ENCODE measurements around the gene FGF8.
A peak's percentile ranks its signal among the peaks of the same experiment; 100 is the strongest.

FGF8 gene

DNA sequence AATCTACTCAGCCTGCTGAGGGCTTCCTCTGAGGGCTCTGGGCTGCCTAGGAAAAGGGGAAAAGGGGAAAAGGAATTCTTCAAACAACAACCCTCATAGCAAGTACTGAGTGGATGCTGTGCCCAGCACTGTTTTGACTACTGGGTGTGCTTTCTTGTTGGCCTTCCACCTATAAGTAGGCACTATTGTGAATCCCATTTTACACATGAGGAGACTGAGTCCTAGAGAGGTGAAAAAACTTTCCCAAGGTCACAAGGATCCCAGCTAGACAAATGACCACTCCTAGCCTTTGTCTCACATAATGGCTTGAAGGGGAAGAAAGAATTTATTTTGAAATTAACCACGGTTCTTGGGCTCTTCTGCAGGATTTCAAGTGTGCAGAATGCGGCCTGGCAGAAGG, 17.1 kb downstream of the FGF8 start:
- CTCF ChIA-PET, result interaction anchor here (1.0 to 3.0 kb wide), 2 partner anchors 9 to 22 kb away, joined by 3 to 13 read pairs; no protein-coding TSS in a partner anchor
- no peak for DNase-seq (ENCODE audit: extremely low spot score)
- POLR2A ChIA-PET, result no interaction called here
- TF ChIP-seq BHLHE40 (IDR thresholded peaks at IDR 0.05; ENCODE audit: borderline replicate concordance) (no peak), ZNF384 (IDR thresholded peaks at IDR 0.05) (no peak), NFRKB (IDR thresholded peaks at IDR 0.05) (no peak), HDGF (IDR thresholded peaks at IDR 0.05; ENCODE audit: borderline replicate concordance) (no peak), TARDBP (IDR thresholded peaks at IDR 0.05) (no peak), CTBP1 (IDR thresholded peaks at IDR 0.05; ENCODE audit: borderline replicate concordance) (no peak), L3MBTL2 (conservative IDR thresholded peaks at IDR 0.05) (no peak), FOXM1 (IDR thresholded peaks at IDR 0.05; ENCODE audit: borderline replicate concordance) (no peak), FOXK2 (IDR thresholded peaks at IDR 0.05) (no peak), ELF4 (IDR thresholded peaks at IDR 0.05) (no peak)
- TF ChIP-seq, protein P1, sequence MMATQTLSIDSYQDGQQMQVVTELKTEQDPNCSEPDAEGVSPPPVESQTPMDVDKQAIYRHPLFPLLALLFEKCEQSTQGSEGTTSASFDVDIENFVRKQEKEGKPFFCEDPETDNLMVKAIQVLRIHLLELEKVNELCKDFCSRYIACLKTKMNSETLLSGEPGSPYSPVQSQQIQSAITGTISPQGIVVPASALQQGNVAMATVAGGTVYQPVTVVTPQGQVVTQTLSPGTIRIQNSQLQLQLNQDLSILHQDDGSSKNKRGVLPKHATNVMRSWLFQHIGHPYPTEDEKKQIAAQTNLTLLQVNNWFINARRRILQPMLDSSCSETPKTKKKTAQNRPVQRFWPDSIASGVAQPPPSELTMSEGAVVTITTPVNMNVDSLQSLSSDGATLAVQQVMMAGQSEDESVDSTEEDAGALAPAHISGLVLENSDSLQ (IDR thresholded peaks at IDR 0.05), result no peak

DNA sequence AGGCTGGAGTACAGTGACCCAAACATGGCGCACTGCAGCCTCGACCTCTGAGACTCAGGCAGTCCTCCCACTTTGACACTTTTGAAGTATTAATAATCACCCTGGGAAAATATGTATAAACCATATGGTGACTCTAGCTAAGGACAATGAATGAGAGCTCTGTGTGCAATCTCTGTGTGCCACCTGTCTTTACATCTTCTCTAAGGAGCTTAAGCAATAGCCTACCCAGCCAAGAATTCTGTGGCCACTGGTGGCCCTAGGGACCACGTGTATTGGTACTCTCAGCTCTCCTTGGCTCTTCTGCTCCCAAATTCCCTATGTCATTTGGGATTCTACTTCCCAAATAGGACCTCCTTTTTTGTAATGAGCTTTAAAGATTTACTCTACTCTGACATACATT, 23.7 kb downstream of the FGF8 start:
- no peak for TF ChIP-seq ZNF384 (IDR thresholded peaks at IDR 0.05)
- TF ChIP-seq L3MBTL2 (conservative IDR thresholded peaks at IDR 0.05), result no peak
- TF ChIP-seq FOXK2 (IDR thresholded peaks at IDR 0.05), result no peak
- TF ChIP-seq ELF4 (IDR thresholded peaks at IDR 0.05), result no peak
- TF ChIP-seq NFRKB (IDR thresholded peaks at IDR 0.05), result no peak
- TF ChIP-seq SUZ12 (IDR thresholded peaks at IDR 0.05), result no peak
- no peak for TF ChIP-seq LEF1 (IDR thresholded peaks at IDR 0.05; ENCODE audit: borderline replicate concordance)
- no peak for TF ChIP-seq SP1 (IDR thresholded peaks at IDR 0.05)
- TF ChIP-seq FOXM1 (IDR thresholded peaks at IDR 0.05; ENCODE audit: borderline replicate concordance), result no peak
- TF ChIP-seq FOXA1 (IDR thresholded peaks at IDR 0.05), result no peak
- no peak for TF ChIP-seq CTBP1 (IDR thresholded peaks at IDR 0.05; ENCODE audit: borderline replicate concordance)
- TF ChIP-seq, protein P1 (IDR thresholded peaks at IDR 0.05), result no peak
- POLR2A ChIA-PET, result no interaction called here
- no peak for DNase-seq (ENCODE audit: extremely low spot score)
- CTCF ChIA-PET, result interaction anchor here (1.1 kb wide), 1 partner anchor 29 kb away, joined by 3 read pairs; no protein-coding TSS in a partner anchor

DNA sequence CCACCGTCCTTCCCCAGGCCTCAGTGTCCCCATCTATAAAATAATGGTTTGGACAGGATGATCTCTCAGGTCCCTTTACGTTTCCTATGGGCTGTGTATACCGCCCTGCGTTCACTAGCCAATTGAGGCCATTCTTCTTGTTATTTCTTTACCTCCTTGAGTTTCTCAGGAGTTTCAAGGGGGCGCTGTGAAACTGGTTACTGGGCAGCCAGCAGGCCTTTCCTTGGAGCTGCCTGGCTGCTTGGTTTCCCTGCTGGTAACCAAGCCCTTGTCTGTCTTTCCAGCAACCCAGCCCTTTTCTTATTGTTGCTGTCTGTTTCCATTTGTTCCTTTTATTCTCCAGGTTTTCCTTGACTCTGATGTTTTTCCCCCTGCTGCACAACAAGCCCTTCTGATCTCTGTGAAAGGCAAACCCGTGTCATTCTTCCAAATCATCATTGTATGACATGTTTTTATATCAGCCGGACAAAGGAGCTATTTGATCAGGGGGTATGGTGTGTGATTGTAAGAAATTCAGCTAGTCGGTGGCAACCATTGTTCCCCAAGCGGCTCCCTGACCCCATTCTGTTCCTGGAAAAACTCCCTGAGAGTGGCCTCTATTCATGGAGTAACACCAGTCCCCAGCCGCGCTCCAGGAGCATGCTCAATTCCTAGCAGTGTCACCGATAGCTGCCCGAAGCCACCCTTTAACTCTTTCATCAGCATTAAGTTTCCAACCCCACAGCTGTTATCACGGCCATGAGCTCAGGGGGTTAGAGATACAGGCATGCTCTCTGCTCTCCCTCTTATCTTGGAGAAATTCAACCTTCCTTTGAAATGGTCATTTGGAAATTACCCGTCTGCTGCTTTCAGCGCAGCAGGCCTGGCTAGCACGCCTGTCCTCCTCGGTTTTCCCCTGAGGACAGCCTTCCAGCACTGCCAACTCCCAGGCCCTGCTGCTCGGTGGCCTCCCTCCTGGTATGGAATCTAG, 26.6 kb downstream of the FGF8 start:
- CTCF ChIA-PET, result interaction anchor here (0.5 to 1.1 kb wide), 4 partner anchors 9 to 20 kb away, joined by 3 to 5 read pairs (median 4); no protein-coding TSS in a partner anchor
- peak; percentile 68 for DNase-seq (ENCODE audit: extremely low spot score)
- POLR2A ChIA-PET, result interaction anchor here (1.0 kb wide), 1 partner anchor 56 kb away, joined by 3 read pairs; no protein-coding TSS in a partner anchor

DNA sequence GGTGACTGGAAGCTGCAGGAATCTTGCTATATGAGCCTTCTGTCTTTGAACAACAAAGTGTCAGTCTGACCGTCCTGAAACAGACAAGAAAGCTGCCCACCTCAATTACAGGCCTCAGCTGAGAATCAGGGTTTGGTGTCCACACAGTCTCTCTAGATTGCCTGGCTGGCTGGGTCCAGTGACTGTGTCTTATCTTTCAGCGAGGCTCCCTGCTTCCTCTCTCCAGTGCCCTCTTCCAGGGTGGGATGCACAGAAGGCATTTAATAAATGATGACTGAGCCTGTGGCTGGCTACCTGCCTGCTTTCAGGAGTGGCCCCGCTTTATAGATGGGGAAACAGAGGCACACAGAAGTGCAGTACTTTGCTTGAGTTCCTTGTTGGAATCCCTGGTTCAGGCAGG, 27.4 kb downstream of the FGF8 start:
- no peak for DNase-seq (ENCODE audit: extremely low spot score)
- no peak for TF ChIP-seq ELF4 (IDR thresholded peaks at IDR 0.05)
- TF ChIP-seq CTBP1 (IDR thresholded peaks at IDR 0.05; ENCODE audit: borderline replicate concordance), result no peak
- TF ChIP-seq FOXA1 (IDR thresholded peaks at IDR 0.05), result no peak
- ChIA-PET POLR2A (no interaction called here), CTCF (no interaction called here)

More for the DNA sequence above, 26.6 kb downstream of the FGF8 start:
- TF ChIP-seq FOXK2 (IDR thresholded peaks at IDR 0.05), result no peak
- TF ChIP-seq ELF4 (IDR thresholded peaks at IDR 0.05), result no peak
- TF ChIP-seq ARNT (IDR thresholded peaks at IDR 0.05), result no peak
- TF ChIP-seq, protein P1 (IDR thresholded peaks at IDR 0.05), result no peak
- TF ChIP-seq HDGF (IDR thresholded peaks at IDR 0.05; ENCODE audit: borderline replicate concordance), result no peak
- TF ChIP-seq NFRKB (IDR thresholded peaks at IDR 0.05), result no peak
- TF ChIP-seq BHLHE40 (IDR thresholded peaks at IDR 0.05; ENCODE audit: borderline replicate concordance), result no peak

DNA sequence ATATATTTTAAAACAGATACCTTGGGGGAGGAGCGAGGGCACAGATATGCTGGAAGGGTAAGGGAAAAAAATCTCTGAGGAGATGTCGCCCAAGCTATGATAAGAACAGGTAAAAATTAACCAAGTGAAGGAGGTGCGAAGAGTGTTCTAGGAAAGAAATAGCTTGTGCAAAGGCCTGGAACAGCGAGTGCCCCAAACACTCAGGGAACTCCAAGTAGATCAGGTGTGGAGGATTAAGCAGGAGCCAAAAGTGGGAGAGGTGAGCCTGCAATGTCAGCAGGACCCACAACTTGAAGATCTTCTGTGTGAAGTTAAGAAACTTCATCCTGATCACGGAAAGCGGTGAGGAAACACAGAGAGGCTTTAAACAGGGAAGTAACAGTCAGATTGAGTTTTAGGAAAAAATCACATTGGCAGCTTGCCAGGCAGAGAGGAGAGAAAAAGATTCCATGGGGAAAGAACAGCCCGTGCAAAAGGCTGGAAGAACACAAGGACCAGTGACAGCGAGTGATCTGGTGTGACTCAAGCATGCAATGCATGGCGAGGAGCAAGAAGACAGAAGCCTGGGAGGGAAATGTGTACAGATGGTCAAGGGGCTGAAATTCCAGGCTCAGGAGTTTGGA, 30.7 kb downstream of the FGF8 start:
- POLR2A ChIA-PET, result no interaction called here
- DNase-seq (ENCODE audit: extremely low spot score), result no peak
- TF ChIP-seq ELF4 (IDR thresholded peaks at IDR 0.05) (no peak), L3MBTL2 (conservative IDR thresholded peaks at IDR 0.05) (no peak), ZNF384 (IDR thresholded peaks at IDR 0.05) (no peak), HDGF (IDR thresholded peaks at IDR 0.05; ENCODE audit: borderline replicate concordance) (no peak), BHLHE40 (IDR thresholded peaks at IDR 0.05; ENCODE audit: borderline replicate concordance) (no peak), LEF1 (IDR thresholded peaks at IDR 0.05; ENCODE audit: borderline replicate concordance) (no peak), SUZ12 (IDR thresholded peaks at IDR 0.05) (no peak), FOXM1 (IDR thresholded peaks at IDR 0.05; ENCODE audit: borderline replicate concordance) (no peak), CTBP1 (IDR thresholded peaks at IDR 0.05; ENCODE audit: borderline replicate concordance) (no peak)
- TF ChIP-seq, protein P1 (IDR thresholded peaks at IDR 0.05), result no peak
- CTCF ChIA-PET, result interaction anchor here (1.2 kb wide), 1 partner anchor 142 kb away, joined by 4 read pairs; no protein-coding TSS in a partner anchor

Data from HEK293T (cell line).